Lower lobe of right lung (tissue), 2 donors: Measurements from ENCODE around the gene PSMC3IP. TPM values are rescaled to one million over a fixed set of nuclear protein-coding genes. Genes with fewer than 3 reads are reported as not detected.
A peak's percentile ranks its signal among the peaks of the same experiment; 100 is the strongest.
"Not testable (repeated sequence)": the region's sequence is repeated elsewhere in the genome, so short reads cannot be mapped to it uniquely, and the experiment has no call there.

ENCODE experiments used
- ATAC-seq, 2 donors: fragments of 200-7000 bp; cut with Tn5 transposase; one replicate each; pipeline ENCODE4 v1.9.1; 2020 to 2022; ENCODE audit warnings: mild to moderate bottlenecking in 2 of 2, moderate library complexity in 2 of 2
- DNase-seq: peaks from one replicate; pipeline ENCODE4 v3.0.0-alpha.2; 2020
- H3K27ac ChIP-seq: fragments of 200-600 bp; one replicate; pipeline ENCODE4 v1.8.0; 2022
- H3K27me3 ChIP-seq: fragments of 200-600 bp; one replicate; pipeline ENCODE4 v1.8.0; 2022; ENCODE audit warnings: low read depth
- H3K36me3 ChIP-seq: fragments of 200-600 bp; one replicate; pipeline ENCODE4 v1.8.0; 2022; ENCODE audit warnings: mild to moderate bottlenecking
- H3K4me1 ChIP-seq: fragments of 200-600 bp; one replicate; pipeline ENCODE4 v1.8.0; 2022
- H3K4me3 ChIP-seq: fragments of 200-600 bp; one replicate; pipeline ENCODE4 v1.8.0; 2022; ENCODE audit warnings: mild to moderate bottlenecking
- H3K9me3 ChIP-seq: fragments of 200-600 bp; one replicate; pipeline ENCODE4 v1.8.0; 2022
- intact Hi-C: fragments of 100-400 bp; cut with DNase I; formaldehyde crosslinking; loops from one replicate; pipeline ENCODE4 v1.11.0; 2022
- total RNA-seq: library from RNA; stranded (reverse); fragmentation: NEBNext Ultra II Directional; extraction: Animal tissue kit (Norgen Biotek cat#: 25700); gene quantifications from one replicate; pipeline ENCODE4 v1.2.1, GENCODE V29; 2021
- TF ChIP-seq, protein P1 (sequence below): fragments of 200-600 bp; IDR thresholded peaks from one replicate; pipeline ENCODE4 v1.8.0; 2022; ENCODE audit warnings: antibody characterized with exemption, mild to moderate bottlenecking
- donor health status: DM: no; HTN: yes; CAD: no; lungs with severe emphysema.

The PSMC3IP gene
- total RNA-seq, 1 donor from 2014 or later, result 4.8 TPM

DNA sequence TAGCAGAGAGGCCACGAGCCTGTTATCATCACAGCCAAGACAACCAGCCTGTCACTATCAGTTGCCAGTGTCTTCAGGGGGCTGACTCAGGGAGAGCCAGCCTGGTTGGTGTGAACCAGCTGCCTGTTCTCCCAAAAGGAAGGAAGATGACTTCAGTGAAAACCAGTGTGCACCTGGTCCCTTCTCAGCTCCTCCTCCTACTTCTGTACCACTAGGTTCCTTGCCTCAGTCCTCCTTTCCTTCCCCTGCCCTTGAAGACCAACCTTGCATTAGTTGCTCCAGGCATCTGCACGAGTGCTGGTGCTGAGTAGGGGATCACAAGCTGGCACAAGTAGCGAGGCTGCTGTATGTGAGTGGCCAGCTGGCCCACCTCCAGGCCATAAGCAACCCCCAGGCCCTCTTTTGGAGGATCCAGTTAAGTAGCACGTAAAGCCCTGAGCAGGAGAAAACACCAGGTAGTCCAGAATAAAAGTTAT lies 40.5 kb upstream of the PSMC3IP start:
- Histone ChIP-seq H3K9me3 (no peaks in the 10 kb centered on the region), H3K36me3 (peaks cover 32% of the 10 kb centered on the region), H3K27ac (no peak overlapping the region), H3K4me1 (peaks cover 12% of the 10 kb centered on the region), H3K4me3 (no peak overlapping the region), H3K27me3 (no peaks in the 10 kb centered on the region)
- TF ChIP-seq, protein P1, sequence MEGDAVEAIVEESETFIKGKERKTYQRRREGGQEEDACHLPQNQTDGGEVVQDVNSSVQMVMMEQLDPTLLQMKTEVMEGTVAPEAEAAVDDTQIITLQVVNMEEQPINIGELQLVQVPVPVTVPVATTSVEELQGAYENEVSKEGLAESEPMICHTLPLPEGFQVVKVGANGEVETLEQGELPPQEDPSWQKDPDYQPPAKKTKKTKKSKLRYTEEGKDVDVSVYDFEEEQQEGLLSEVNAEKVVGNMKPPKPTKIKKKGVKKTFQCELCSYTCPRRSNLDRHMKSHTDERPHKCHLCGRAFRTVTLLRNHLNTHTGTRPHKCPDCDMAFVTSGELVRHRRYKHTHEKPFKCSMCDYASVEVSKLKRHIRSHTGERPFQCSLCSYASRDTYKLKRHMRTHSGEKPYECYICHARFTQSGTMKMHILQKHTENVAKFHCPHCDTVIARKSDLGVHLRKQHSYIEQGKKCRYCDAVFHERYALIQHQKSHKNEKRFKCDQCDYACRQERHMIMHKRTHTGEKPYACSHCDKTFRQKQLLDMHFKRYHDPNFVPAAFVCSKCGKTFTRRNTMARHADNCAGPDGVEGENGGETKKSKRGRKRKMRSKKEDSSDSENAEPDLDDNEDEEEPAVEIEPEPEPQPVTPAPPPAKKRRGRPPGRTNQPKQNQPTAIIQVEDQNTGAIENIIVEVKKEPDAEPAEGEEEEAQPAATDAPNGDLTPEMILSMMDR, result no peak
- DNase-seq (no peak), ATAC-seq (no peak)
- intact Hi-C loops, result no loop called here

DNA sequence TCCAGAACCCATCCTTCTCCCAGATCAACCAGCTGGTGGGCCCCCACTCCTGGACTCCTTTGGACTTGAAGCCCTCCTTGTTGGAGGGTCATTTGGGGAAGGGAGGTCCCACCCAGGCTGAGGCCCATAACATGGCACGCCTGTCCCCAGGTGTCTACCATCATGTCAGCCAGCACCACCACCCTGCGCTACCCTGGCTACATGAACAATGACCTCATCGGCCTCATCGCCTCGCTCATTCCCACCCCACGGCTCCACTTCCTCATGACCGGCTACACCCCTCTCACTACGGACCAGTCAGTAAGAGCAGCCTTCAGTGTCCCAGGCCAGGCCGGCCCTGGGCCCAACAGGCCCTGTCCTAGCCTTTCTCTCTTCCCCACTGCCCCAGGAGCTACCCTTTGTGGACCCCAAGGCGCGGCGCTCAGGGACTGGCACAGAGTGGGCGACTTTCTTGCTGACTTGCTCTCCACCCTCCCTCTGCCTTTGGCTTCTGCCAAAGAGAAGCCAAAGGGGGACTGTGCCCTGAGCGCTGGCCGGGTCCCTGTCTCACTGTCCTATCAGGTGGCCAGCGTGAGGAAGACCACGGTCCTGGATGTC lies 36.3 kb upstream of the PSMC3IP start:
- no peak for ATAC-seq
- Histone ChIP-seq H3K27ac (no peak overlapping the region), H3K27me3 (no peaks in the 10 kb centered on the region), H3K4me1 (peaks cover 19% of the 10 kb centered on the region), H3K9me3 (no peaks in the 10 kb centered on the region), H3K4me3 (no peak overlapping the region), H3K36me3 (peaks cover 45% of the 10 kb centered on the region)
- DNase-seq, result no peak
- TF ChIP-seq, protein P1, result no peak
- intact Hi-C loops, result no loop called here

DNA sequence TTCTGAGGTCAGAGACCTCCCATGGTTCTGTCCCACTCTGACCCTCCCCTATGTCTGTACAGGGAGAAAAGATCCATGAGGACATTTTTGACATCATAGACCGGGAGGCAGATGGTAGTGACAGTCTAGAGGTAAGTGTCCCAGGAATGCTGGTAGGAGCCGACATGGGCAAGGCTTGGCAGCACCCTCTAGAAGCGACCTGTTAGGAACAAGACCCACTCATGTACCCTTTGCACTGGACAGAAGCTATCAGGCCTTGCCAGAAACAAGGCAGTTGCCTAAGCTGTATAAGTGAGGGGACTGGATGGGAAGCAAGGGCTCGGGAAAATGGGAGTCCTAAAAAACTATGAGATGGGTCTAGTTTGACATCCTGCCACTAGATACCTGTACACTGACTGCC lies 34.5 kb upstream of the PSMC3IP start:
- intact Hi-C loops, result no loop called here
- peaks cover 24% of the 10 kb centered on the region for H3K4me1 ChIP-seq
- DNase-seq, result no peak
- H3K9me3 ChIP-seq, result no peaks in the 10 kb centered on the region
- ATAC-seq, result no peak
- H3K36me3 ChIP-seq, result peaks cover 45% of the 10 kb centered on the region
- no peak overlapping the region for H3K27ac ChIP-seq
- no peak overlapping the region for H3K4me3 ChIP-seq
- no peaks in the 10 kb centered on the region for H3K27me3 ChIP-seq
- TF ChIP-seq, protein P1, result no peak

DNA sequence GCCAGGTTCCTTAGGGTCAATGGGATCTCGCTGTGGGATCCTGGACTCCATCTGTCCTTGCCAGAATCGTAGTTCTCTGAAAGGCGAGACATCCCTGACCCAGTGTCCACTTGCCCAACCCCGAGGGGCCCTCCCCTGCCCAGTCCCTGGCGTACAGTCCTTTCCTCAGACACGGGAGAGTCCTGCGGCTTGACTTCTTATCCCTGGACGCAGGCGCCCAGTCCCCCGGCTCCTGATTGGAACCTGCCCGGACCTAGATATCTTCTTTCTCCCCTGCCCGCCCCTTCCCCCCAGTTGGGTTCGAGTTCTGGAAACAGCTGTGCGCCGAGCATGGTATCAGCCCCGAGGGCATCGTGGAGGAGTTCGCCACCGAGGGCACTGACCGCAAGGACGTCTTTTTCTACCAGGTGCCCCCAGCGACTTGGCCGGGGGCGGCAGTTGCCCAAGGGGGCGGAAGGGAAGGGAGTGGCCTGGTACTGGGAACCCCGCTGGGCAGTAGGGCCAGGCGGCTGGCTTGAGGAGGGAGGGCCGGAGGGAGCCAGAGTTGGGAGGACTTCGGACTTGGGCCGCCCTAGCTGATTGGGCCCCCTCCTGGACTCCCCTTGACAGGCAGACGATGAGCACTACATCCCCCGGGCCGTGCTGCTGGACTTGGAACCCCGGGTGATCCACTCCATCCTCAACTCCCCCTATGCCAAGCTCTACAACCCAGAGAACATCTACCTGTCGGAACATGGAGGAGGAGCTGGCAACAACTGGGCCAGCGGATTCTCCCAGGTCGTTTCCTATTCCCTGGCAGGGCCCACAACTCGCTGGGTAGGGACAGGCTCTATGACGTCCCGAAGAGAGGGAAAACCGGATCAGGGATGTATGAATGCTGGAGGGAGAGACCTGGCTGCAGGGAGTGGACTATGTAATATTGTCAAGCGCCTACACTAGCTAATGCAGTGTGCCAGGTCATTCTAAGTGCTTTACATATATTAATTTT lies 32.6 kb upstream of the PSMC3IP start:
- Histone ChIP-seq H3K4me3 (peak overlapping the region; percentile 99), H3K36me3 (peaks cover 35% of the 10 kb centered on the region), H3K27ac (peak overlapping the region; percentile 96), H3K4me1 (peaks cover 43% of the 10 kb centered on the region)
- peak; percentile 35 to 55 for ATAC-seq
- DNase-seq, result peak; percentile 66
- H3K27me3 ChIP-seq, H3K9me3 ChIP-seq, intact Hi-C loops: not testable (repeated sequence)

DNA sequence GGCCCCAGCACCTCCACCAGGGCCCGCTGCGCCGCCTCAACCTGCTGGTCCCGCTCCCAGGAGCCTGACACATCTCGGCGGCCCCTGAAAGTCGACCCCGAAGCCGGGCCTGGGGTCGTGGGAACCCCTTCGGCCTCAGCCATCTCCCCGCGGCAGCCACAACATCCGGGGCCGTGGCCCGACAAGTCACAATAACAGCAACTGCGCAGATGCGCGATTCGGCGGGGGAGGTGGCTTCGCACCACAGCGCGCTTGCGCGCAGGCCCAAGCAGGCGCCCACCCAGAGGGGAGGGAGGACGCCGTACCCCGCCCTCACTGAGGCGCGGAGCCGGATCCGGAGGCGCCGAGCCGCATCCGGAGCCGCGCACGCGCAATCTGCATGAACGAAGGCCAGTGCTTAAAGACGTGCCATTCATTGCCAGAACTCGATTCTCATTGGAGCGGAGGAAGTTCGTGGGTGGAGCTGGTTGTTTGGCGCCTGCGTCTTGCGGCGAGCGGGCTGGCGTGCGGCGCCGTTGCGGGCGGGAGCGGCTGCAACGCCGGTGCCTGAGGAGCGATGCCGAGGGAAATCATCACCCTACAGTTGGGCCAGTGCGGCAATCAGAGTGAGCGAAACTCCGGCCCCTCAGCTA lies 31.8 kb upstream of the PSMC3IP start, which contains the start of the genes RETREG3 and TUBG1:
TSS of gene RETREG3 (minus strand) at position 193 of the 632 bp plus-strand sequence. CDS start at position 143, 50 bp downstream.
TSS of gene TUBG1 (plus strand) at position 502 of the 632 bp plus-strand sequence. CDS start at position 557, 55 bp downstream.
- H3K27ac ChIP-seq, result peak within 1 kb of the TSS; percentile 96
- intact Hi-C loops, result no loop called here
- no peaks in the 10 kb centered on the region for H3K27me3 ChIP-seq

More for the DNA sequence above, 31.8 kb upstream of the PSMC3IP start, which contains the start of the genes RETREG3 and TUBG1:
- peak; percentile 99 for DNase-seq
- TF ChIP-seq, protein P1, result no peak
- Histone ChIP-seq H3K36me3 (peaks cover 27% of the 10 kb centered on the region), H3K4me3 (peak within 1 kb of the TSS; percentile 99), H3K4me1 (peaks cover 51% of the 10 kb centered on the region), H3K9me3 (no peaks in the 10 kb centered on the region)
- ATAC-seq, result peak; percentile 98 to 99
